WTC11 (cell line): ENCODE measurements around the gene AP4M1.

Source experiments
- AR ChIP-seq: fragments of 250-450 bp; sonication (Bioruptor Pico); IDR thresholded peaks from 2 replicates; pipeline ENCODE4 v1.9.0; 2021; ENCODE audit warnings: mild to moderate bottlenecking
- ATF3 ChIP-seq: sonication (generic); formaldehyde crosslinking; conservative IDR thresholded peaks from 2 replicates; pipeline ENCODE4 v1.8.1; 2022; ENCODE audit warnings: mild to moderate bottlenecking, missing genetic modification reagents
- FOXP4 ChIP-seq: sonication (generic); formaldehyde crosslinking; IDR thresholded peaks from 2 replicates; pipeline ENCODE4 v1.8.0; 2022; ENCODE audit warnings: mild to moderate bottlenecking, missing genetic modification reagents
- MYBL2 ChIP-seq: sonication (generic); formaldehyde crosslinking; IDR thresholded peaks from 2 replicates; pipeline ENCODE4 v1.8.1; 2023; ENCODE audit warnings: mild to moderate bottlenecking, moderate library complexity, missing genetic modification reagents
- NFYB ChIP-seq: sonication (generic); formaldehyde crosslinking; conservative IDR thresholded peaks from 2 replicates; pipeline ENCODE4 v1.8.0; 2022; ENCODE audit warnings: low read depth, missing genetic modification reagents
- ZMAT4 ChIP-seq: fragments of 250-450 bp; sonication (Bioruptor Pico); IDR thresholded peaks from 2 replicates; pipeline ENCODE4 v1.9.0; 2021; ENCODE audit warnings: mild to moderate bottlenecking
- TF ChIP-seq, protein P1 (sequence below): fragments of 200-600 bp; IDR thresholded peaks from 2 replicates; pipeline ENCODE4 v1.8.0; 2022; ENCODE audit warnings: antibody characterized with exemption

GRCh38 chr7:100141555-100141949 is 40.1 kb downstream of the AP4M1 start:
- no peak for TF ChIP-seq ZMAT4 (CRISPR knock-in tag)
- TF ChIP-seq, protein P1, sequence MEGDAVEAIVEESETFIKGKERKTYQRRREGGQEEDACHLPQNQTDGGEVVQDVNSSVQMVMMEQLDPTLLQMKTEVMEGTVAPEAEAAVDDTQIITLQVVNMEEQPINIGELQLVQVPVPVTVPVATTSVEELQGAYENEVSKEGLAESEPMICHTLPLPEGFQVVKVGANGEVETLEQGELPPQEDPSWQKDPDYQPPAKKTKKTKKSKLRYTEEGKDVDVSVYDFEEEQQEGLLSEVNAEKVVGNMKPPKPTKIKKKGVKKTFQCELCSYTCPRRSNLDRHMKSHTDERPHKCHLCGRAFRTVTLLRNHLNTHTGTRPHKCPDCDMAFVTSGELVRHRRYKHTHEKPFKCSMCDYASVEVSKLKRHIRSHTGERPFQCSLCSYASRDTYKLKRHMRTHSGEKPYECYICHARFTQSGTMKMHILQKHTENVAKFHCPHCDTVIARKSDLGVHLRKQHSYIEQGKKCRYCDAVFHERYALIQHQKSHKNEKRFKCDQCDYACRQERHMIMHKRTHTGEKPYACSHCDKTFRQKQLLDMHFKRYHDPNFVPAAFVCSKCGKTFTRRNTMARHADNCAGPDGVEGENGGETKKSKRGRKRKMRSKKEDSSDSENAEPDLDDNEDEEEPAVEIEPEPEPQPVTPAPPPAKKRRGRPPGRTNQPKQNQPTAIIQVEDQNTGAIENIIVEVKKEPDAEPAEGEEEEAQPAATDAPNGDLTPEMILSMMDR: no peak
- TF ChIP-seq NFYB (CRISPR knock-in tag): no peak
- no peak for TF ChIP-seq FOXP4 (CRISPR knock-in tag)
- TF ChIP-seq MYBL2 (CRISPR knock-in tag): no peak
- no peak for TF ChIP-seq ATF3 (CRISPR knock-in tag)
- no peak for TF ChIP-seq AR (CRISPR knock-in tag)
